ENCODE results near the gene ZDHHC14.

ZDHHC14 gene

DNA sequence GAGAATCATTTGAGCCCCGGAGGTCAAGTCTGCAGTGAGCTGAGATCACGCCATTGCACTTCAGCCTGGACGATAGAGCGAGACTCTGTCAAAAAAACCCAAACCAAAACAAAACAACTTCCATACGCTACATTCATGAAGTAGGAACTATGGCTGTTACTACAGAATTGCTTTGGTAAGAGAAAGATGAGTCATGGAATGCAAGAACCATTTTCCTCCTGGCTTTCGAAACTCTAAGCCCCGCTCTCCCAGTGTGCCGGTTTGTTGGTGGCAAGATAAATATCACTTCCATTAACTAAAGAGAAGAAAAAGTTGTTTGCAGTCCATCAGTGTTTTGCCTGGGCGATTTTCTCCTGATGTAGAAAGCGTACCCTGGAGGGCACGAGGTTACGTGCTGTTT lies 61.3 kb downstream of the ZDHHC14 start:
- H3K4me1 ChIP-seq (ENCODE audit: control insufficient read depth, insufficient read depth, low read length), result no peaks in the 10 kb centered on the region
- no peaks in the 10 kb centered on the region for H3K27me3 ChIP-seq (ENCODE audit: control insufficient read depth in 1 of 2, insufficient read depth in 2 of 2, low read length in 2 of 2)
- no peak overlapping the region for H3K27ac ChIP-seq (ENCODE audit: low read length)
- H3K9ac ChIP-seq (ENCODE audit: low read length in 2 of 2), result no peak overlapping the region
- H3K9me3 ChIP-seq (ENCODE audit: control insufficient read depth in 2 of 2, low read length in 2 of 2), result no peaks in the 10 kb centered on the region
- no peak overlapping the region for H3K4me3 ChIP-seq (ENCODE audit: low read length in 2 of 2)
- no peaks in the 10 kb centered on the region for H3K36me3 ChIP-seq (ENCODE audit: control insufficient read depth in 2 of 2, insufficient read depth in 2 of 2, low read length in 2 of 2)

DNA sequence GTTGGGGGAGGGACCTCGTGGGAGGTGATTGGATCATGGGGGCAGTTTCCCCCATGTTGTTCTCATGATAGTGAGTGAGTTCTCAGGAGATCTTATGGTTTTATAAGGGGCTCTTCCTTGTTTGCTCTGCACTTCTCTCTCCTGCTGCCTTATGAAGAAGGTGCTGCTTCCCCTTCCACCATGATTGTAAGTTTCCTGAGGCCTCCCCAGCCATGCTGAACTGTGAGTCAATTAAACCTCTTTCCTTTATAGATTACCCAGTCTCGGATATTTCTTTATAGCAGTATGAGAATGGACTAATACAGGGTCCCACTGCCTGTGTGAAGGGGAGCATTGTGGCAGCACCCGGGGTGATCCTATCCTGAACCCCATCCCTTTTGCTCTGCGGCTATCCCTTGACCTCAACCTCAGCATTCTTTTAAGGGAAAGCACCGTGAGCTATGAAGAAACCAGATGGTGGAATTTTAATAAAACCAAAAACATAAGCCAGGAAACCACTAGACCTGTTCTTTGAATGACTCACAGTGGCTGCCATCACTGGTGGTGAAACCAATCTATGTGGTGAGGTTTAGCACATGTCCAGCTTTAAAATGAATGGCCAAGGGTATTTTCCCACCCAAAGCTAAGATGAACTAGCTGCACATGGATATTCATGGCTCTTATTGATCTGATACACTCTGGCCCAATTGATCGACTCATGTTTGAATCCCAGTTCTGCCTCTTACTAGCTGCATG lies 62.2 kb downstream of the ZDHHC14 start:
- Histone ChIP-seq H3K4me1 (ENCODE audit: control insufficient read depth, insufficient read depth, low read length) (no peaks in the 10 kb centered on the region), H3K27me3 (ENCODE audit: control insufficient read depth in 1 of 2, insufficient read depth in 2 of 2, low read length in 2 of 2) (no peaks in the 10 kb centered on the region), H3K4me3 (ENCODE audit: low read length in 2 of 2) (no peak overlapping the region), H3K9ac (ENCODE audit: low read length in 2 of 2) (no peak overlapping the region), H3K9me3 (ENCODE audit: control insufficient read depth in 2 of 2, low read length in 2 of 2) (no peaks in the 10 kb centered on the region), H3K36me3 (ENCODE audit: control insufficient read depth in 2 of 2, insufficient read depth in 2 of 2, low read length in 2 of 2) (no peaks in the 10 kb centered on the region), H3K27ac (ENCODE audit: low read length) (no peak overlapping the region)

DNA sequence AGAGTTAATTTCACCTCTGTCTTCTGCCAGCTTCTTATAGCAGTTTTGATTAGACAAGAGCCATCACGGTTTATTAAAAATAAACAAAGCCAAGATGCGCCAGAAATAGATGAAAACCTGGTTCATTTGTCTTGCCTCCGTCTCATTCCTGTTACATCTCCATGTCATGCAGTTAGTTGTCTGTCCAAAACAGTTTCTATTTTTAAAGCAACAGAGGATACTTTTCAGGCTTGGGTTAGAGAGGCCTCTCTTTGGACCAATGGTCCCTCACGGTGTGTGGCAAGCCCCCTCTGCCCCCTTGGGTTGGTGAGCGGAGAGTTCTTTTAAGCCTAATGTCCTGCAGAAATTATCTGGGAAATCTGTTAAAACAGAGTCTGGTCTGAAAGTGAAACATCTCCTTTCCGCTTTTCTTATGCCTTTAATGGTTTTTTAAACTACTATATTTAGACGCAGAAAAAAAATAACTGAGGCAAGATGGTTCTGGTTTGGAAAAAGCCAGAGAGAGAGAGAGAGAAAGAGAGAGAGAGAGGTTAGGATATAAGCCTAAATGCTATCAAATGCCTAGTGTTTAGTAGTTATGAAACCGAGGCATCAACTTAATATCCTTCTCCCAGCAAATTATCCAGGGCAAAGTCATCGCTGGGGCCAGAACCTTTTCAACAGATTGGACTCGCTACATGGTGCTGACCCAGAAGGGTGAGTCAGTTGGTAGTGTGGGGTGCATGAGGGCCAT lies 64.5 kb downstream of the ZDHHC14 start:
- Histone ChIP-seq H3K4me3 (ENCODE audit: low read length in 2 of 2) (peak overlapping the region in 1 of 2 donors; percentile 44), H3K27ac (ENCODE audit: low read length) (no peak overlapping the region), H3K4me1 (ENCODE audit: control insufficient read depth, insufficient read depth, low read length) (no peaks in the 10 kb centered on the region), H3K9me3 (ENCODE audit: control insufficient read depth in 2 of 2, low read length in 2 of 2) (no peaks in the 10 kb centered on the region), H3K36me3 (ENCODE audit: control insufficient read depth in 2 of 2, insufficient read depth in 2 of 2, low read length in 2 of 2) (no peaks in the 10 kb centered on the region), H3K27me3 (ENCODE audit: control insufficient read depth in 1 of 2, insufficient read depth in 2 of 2, low read length in 2 of 2) (no peaks in the 10 kb centered on the region), H3K9ac (ENCODE audit: low read length in 2 of 2) (peak overlapping the region in 1 of 2 donors; percentile 25)

DNA sequence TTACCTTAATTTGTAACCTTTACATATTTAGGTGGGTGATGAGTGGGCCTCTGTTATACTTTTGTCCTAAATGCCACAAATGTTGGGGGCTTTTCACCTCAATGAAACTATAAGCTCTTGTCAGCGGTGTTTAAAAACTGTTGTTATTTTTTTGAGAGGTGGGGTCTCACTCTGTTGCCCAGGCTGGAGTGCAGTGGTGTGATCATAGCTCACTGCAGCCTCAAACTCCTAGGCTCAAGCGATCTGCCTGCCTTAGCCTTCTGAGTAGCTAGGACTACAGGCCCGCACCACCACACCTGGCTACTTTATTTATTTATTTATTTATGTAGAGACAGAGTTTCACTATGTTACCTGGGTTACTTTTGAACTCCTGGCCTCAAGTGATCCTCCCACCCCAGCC lies 66.7 kb downstream of the ZDHHC14 start:
- no peaks in the 10 kb centered on the region for H3K27me3 ChIP-seq (ENCODE audit: control insufficient read depth in 1 of 2, insufficient read depth in 2 of 2, low read length in 2 of 2)
- no peaks in the 10 kb centered on the region for H3K36me3 ChIP-seq (ENCODE audit: control insufficient read depth in 2 of 2, insufficient read depth in 2 of 2, low read length in 2 of 2)

DNA sequence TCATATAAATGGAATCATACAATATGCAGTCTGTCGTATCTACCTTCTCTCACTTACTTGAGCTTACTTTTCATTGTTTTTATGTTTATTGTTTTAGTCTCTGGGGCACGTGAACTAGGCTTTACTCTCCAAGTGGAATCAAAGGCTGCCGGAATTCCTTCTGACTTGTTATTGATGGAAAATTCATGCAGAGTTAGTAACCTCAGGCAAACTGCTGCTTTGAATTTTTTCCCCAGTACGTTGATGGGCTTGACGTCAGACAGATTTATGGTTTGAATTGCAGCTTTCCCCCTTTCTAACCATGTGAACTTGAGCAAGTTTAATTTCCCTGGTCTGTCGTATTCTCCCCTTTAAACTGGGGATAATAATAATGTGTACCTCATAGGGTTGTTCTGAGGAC lies 68.6 kb downstream of the ZDHHC14 start:
- H3K27ac ChIP-seq (ENCODE audit: low read length), result no peak overlapping the region
- no peaks in the 10 kb centered on the region for H3K9me3 ChIP-seq (ENCODE audit: control insufficient read depth in 2 of 2, low read length in 2 of 2)
- H3K4me1 ChIP-seq (ENCODE audit: control insufficient read depth, insufficient read depth, low read length), result no peaks in the 10 kb centered on the region
- no peak overlapping the region for H3K4me3 ChIP-seq (ENCODE audit: low read length in 2 of 2)
- H3K36me3 ChIP-seq (ENCODE audit: control insufficient read depth in 2 of 2, insufficient read depth in 2 of 2, low read length in 2 of 2), result no peaks in the 10 kb centered on the region
- no peaks in the 10 kb centered on the region for H3K27me3 ChIP-seq (ENCODE audit: control insufficient read depth in 1 of 2, insufficient read depth in 2 of 2, low read length in 2 of 2)
- H3K9ac ChIP-seq (ENCODE audit: low read length in 2 of 2), result no peak overlapping the region

More for the DNA sequence above, 66.7 kb downstream of the ZDHHC14 start:
- H3K4me3 ChIP-seq (ENCODE audit: low read length in 2 of 2), result no peak overlapping the region
- no peak overlapping the region for H3K27ac ChIP-seq (ENCODE audit: low read length)
- H3K9me3 ChIP-seq (ENCODE audit: control insufficient read depth in 2 of 2, low read length in 2 of 2), result no peaks in the 10 kb centered on the region
- no peak overlapping the region for H3K9ac ChIP-seq (ENCODE audit: low read length in 2 of 2)
- H3K4me1 ChIP-seq (ENCODE audit: control insufficient read depth, insufficient read depth, low read length), result no peaks in the 10 kb centered on the region

DNA sequence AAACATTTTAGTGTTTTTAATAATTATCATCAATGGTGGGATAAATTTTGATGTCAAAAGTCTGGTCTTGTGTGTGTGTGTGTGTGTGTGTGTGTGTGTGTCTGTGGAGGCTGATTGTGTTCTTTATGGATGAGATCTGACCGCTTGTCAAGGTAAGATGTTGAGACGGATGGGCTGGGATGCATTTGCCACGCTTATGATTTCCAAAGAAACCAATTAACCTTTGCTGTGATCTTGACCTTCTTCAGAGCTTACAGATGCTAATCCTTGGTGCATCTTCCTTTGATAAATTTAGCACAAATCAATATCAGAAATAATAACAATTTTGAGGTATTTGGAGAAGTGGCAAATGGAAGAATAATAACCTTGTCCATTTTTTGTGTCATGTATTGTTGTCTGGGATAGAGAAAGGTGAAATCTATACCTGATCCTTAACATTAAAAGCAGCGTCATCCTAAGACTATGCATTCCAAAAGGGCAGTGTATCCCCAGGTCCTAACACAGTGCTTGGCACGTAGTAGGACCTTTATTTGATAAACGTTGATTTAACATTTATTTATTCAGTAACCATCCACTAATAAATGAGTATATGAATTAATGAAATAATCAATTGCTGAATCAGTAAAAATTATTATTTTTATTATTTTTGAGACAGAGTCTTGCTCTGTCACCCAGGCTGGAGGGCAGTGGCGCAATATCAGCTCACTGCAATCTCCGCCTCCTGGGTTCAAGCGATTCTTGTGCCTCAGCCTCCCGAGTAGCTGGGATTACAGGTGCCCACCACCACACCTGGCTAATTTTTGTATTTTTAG lies 70.1 kb downstream of the ZDHHC14 start:
- H3K4me3 ChIP-seq (ENCODE audit: low read length in 2 of 2), result no peak overlapping the region
- H3K9ac ChIP-seq (ENCODE audit: low read length in 2 of 2), result no peak overlapping the region
- H3K4me1 ChIP-seq (ENCODE audit: control insufficient read depth, insufficient read depth, low read length), result no peaks in the 10 kb centered on the region
- H3K36me3 ChIP-seq (ENCODE audit: control insufficient read depth in 2 of 2, insufficient read depth in 2 of 2, low read length in 2 of 2), result no peaks in the 10 kb centered on the region
- H3K27ac ChIP-seq (ENCODE audit: low read length), result no peak overlapping the region
- H3K27me3 ChIP-seq (ENCODE audit: control insufficient read depth in 1 of 2, insufficient read depth in 2 of 2, low read length in 2 of 2), result no peaks in the 10 kb centered on the region
- no peaks in the 10 kb centered on the region for H3K9me3 ChIP-seq (ENCODE audit: control insufficient read depth in 2 of 2, low read length in 2 of 2)

DNA sequence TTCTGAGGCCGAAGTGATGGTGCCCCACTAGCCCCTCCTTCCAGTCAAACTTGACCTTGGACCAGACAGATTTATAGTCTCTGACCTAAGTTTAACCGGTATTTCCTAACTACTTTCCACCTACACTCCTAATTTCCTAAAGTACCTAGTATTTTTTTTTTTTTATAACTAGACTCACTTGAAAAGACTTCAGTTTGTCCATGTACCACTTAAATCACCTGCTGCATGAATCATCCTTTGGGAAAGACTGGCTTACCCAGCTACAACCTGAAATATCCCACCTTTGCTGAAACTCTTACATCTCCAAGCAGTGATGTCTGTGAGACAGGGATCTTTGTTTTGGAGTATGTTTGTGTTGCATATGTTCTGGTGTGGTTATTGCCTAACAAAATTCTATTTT lies 71.1 kb downstream of the ZDHHC14 start:
- Histone ChIP-seq H3K9ac (ENCODE audit: low read length in 2 of 2) (no peak overlapping the region), H3K36me3 (ENCODE audit: control insufficient read depth in 2 of 2, insufficient read depth in 2 of 2, low read length in 2 of 2) (no peaks in the 10 kb centered on the region), H3K4me1 (ENCODE audit: control insufficient read depth, insufficient read depth, low read length) (no peaks in the 10 kb centered on the region), H3K27me3 (ENCODE audit: control insufficient read depth in 1 of 2, insufficient read depth in 2 of 2, low read length in 2 of 2) (no peaks in the 10 kb centered on the region), H3K27ac (ENCODE audit: low read length) (no peak overlapping the region), H3K9me3 (ENCODE audit: control insufficient read depth in 2 of 2, low read length in 2 of 2) (no peaks in the 10 kb centered on the region), H3K4me3 (ENCODE audit: low read length in 2 of 2) (no peak overlapping the region)

DNA sequence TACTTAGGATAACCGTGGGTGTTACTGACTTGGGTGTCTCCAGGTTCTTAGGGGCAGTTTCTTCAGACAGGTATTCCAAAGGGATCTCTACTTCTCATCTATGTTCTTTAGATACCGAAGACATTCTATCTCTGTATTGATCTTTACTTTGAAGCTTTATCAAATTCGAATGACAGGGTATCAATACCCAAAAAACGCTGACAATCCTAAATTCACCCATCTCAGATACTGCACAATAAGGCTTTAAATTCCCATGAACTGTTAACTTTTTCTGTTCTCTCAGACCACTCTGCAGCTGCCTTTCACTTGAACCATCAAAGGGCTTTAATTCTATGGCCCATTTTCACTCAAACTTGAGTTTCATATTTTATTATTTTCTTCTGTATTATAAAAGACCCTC lies 72.1 kb downstream of the ZDHHC14 start:
- no peaks in the 10 kb centered on the region for H3K4me1 ChIP-seq (ENCODE audit: control insufficient read depth, insufficient read depth, low read length)
- H3K36me3 ChIP-seq (ENCODE audit: control insufficient read depth in 2 of 2, insufficient read depth in 2 of 2, low read length in 2 of 2), result no peaks in the 10 kb centered on the region
- H3K9ac ChIP-seq (ENCODE audit: low read length in 2 of 2), result no peak overlapping the region
- no peaks in the 10 kb centered on the region for H3K27me3 ChIP-seq (ENCODE audit: control insufficient read depth in 1 of 2, insufficient read depth in 2 of 2, low read length in 2 of 2)
- no peak overlapping the region for H3K4me3 ChIP-seq (ENCODE audit: low read length in 2 of 2)
- H3K27ac ChIP-seq (ENCODE audit: low read length), result no peak overlapping the region
- no peaks in the 10 kb centered on the region for H3K9me3 ChIP-seq (ENCODE audit: control insufficient read depth in 2 of 2, low read length in 2 of 2)

DNA sequence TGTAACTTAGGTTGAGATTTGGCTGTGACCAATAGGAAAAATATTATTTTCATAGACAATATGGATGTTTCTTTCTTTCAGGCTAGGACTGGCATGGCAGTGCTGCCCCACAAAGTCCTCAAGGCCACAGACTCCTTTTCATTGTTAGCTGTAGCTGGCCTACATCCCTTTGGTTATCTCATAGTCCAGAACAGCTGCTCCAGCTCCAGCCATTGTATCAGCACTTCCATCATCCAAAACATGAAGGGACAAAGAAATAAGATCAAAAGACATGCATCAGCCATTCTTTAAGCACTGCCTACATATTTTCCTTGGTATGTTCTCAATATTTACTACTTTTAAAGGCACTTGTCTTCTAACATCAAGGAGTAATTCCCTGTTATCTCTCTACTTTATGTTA lies 73.0 kb downstream of the ZDHHC14 start:
- Histone ChIP-seq H3K9ac (ENCODE audit: low read length in 2 of 2) (no peak overlapping the region), H3K27me3 (ENCODE audit: control insufficient read depth in 1 of 2, insufficient read depth in 2 of 2, low read length in 2 of 2) (no peaks in the 10 kb centered on the region), H3K9me3 (ENCODE audit: control insufficient read depth in 2 of 2, low read length in 2 of 2) (no peaks in the 10 kb centered on the region), H3K4me1 (ENCODE audit: control insufficient read depth, insufficient read depth, low read length) (no peaks in the 10 kb centered on the region), H3K36me3 (ENCODE audit: control insufficient read depth in 2 of 2, insufficient read depth in 2 of 2, low read length in 2 of 2) (no peaks in the 10 kb centered on the region), H3K27ac (ENCODE audit: low read length) (no peak overlapping the region), H3K4me3 (ENCODE audit: low read length in 2 of 2) (no peak overlapping the region)

DNA sequence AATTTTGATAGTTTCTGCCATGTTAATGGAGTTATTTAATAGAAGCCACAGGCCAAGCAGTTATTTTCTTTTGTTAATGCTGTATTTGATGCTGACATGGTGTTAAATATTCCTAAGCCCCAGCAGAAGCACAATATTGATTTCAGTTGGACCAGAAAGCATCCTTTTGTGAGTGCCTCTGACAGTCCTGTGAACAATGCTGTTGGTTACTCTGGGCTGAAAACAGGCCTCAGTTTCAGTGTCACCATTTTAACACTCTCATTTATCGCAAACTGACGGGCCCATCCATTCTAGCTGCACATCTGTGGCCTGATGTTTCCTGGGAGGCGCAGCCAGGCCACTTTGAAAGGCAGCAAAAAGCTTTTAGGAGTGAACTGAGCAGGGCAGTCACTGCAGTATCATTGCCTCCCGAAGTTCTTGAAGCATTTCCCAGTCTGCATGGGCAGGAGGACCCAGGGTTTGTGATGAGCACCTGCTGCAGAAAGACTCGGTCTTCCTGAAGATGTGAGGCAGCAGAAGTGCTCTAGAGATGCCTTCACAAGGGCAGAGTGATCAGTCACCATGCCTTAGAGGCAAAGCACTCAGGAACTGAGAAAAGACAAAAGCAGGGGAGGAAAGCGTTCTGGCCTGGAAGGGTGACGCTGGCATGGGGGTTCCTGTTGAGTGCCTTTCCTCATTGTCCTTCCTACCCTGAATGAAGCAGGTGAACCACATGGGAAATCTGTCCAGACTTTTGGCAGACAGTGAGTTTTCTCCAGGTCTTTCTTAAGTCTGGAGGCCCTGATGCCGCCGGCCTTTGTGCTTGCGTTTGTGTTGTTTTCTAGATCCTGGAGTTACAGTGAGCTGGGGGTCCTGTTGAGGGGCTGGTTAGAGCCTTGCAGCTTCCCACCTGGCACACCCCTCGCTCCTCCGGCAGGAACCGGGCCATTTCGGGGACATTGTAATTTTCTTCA lies 74.0 kb downstream of the ZDHHC14 start:
- H3K36me3 ChIP-seq (ENCODE audit: control insufficient read depth in 2 of 2, insufficient read depth in 2 of 2, low read length in 2 of 2), result no peaks in the 10 kb centered on the region
- H3K9me3 ChIP-seq (ENCODE audit: control insufficient read depth in 2 of 2, low read length in 2 of 2), result no peaks in the 10 kb centered on the region
- H3K9ac ChIP-seq (ENCODE audit: low read length in 2 of 2), result no peak overlapping the region
- H3K4me1 ChIP-seq (ENCODE audit: control insufficient read depth, insufficient read depth, low read length), result no peaks in the 10 kb centered on the region
- no peak overlapping the region for H3K27ac ChIP-seq (ENCODE audit: low read length)
- no peaks in the 10 kb centered on the region for H3K27me3 ChIP-seq (ENCODE audit: control insufficient read depth in 1 of 2, insufficient read depth in 2 of 2, low read length in 2 of 2)
- no peak overlapping the region for H3K4me3 ChIP-seq (ENCODE audit: low read length in 2 of 2)
